Bone marrow (tissue), 2 donors: ENCODE results near the gene ZNF607.
A peak's percentile ranks its signal among the peaks of the same experiment; 100 is the strongest.
"Not testable (repeated sequence)": the region's sequence is repeated elsewhere in the genome, so short reads cannot be mapped to it uniquely, and the experiment has no call there.

Source experiments
- DNase-seq, 2 donors: peaks; one replicate each; lab custom pipeline; 2025; lab: John Stamatoyannopoulos, UW

The ZNF607 gene

GRCh38 chr19:37719111-37719926 is at the start of gene ZNF607:
Gene ZNF607 (minus strand): TSS chr19:37719761. CDS start chr19:37711618, 8,143 bp downstream.
- peak; percentile 49 to 84 for DNase-seq

DNA sequence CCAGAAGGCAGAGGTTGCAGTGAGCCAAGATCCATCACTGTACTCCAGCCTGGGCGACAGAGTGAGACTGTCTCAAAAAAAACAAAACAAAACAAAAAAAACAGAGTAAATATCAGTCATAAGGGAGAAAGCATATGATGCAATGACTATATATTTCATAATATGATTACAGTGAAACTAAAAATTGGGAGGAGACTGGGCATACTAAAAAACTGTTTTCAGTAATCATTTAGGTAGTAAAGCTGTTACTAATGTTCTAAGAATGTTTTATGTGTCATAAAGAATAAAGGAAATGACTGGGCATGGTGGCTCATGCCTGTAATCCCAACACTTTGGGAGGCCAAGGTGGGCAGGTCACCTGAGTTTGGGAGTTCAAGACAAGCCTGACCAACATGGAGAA is 43.9 kb upstream of the ZNF607 start:
- no peak for DNase-seq

- DNase-seq, result not testable (repeated sequence)
Observed at GRCh38 chr19:37757683-37758082, 38.1 kb upstream of the ZNF607 start.

DNA sequence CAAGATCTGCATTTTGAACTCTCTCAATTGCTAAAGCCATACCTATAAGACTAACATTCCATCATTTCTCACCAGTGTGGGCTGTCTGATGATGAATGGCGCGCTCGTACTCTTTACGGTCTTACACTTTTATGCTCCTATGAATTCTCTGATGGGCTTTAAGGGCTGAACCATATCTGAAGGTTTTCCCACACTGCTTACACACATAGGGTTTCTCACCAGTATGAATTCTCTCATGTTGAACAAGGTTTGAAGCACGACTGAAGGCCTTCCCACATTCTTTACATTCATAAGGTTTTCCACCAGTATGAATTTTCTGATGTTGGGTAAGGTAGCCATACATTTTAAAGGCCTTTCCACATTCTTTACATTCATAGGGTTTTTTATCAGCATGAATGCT is 18.8 kb upstream of the ZNF607 start:
- DNase-seq, result no peak

DNA sequence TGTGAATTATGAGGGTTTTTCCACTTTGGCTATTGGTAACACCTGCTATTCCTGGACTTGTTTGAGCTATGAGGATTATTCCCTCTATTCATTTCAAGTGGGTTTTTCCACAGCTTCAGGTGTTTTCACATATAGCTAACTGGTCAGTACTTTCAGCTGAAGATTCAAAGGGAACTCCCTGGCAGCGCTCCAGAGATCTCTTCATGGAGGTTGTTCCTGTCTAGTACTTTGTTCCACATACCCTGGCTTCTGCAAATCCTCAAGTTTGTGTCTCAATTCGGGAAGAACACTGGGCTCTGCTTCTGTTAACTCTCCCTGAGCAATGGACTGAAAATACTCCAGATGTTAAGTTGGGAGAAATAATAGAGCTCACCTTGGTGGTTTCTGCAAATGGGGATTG is 5.6 kb upstream of the ZNF607 start:
- no peak for DNase-seq

- no peak for DNase-seq
Observed at GRCh38 chr19:37719927-37720265, 335 bp upstream of the ZNF607 start.

DNA sequence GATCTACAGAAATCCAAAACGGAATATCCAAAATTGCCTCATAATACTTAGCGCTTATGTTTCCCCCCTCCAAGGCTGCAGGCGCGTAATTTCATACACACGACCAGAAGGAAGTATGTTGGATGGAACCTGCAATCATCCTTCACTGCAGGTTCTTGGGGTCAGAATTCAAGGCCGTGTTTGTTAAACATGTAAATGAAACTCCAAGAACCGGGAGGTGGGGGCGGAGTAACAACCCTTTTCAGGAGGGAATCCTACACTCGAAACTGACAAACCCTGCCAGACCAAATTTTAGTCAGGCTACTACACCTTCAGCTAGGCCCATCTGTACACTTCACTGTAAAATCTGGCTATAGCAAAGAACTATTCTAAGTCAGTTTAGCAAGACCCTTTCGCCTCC is 1.3 kb downstream of the ZNF607 start:
- DNase-seq, result no peak

DNA sequence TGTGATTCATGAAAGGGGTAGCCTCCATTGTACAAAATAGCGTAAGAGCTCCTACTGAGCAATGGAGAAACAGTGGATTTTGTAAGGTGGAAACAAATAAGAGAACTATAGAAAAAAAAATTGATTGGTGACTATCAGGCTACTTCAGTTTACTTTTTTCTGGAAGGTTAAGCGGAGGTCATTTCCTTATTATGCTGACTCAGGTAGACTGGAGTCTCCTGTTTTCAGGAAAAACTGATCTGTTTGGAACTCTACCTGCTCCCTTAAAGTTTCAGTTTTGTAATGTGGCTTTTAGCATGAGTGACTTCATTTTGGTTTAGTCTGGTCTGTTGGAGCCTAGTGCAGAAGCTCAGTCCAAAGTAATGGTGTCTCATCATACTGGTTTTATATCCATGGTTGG is 3.4 kb downstream of the ZNF607 start:
- DNase-seq, result no peak

GRCh38 chr19:37706052-37706605 is 13.4 kb downstream of the ZNF607 start:
- no peak for DNase-seq

DNA sequence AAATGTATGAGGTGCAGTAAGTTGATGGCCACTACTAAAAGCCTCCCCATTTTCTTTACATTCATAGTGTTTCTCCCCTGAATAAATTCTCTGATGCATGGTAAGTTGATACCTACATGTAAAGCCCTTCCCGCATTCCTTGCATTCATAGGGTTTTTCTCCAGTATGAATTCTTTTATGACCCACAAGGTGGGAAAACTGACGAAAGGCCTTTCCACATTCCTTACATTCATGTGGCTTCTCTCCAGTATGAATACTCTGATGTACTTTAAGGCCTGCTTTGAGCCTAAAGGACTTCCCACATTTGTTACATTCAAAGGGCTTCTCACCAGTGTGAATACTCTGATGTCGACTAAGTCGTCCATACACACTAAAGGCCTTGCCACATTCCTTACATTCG is 20.5 kb downstream of the ZNF607 start:
- DNase-seq, result no peak

DNA sequence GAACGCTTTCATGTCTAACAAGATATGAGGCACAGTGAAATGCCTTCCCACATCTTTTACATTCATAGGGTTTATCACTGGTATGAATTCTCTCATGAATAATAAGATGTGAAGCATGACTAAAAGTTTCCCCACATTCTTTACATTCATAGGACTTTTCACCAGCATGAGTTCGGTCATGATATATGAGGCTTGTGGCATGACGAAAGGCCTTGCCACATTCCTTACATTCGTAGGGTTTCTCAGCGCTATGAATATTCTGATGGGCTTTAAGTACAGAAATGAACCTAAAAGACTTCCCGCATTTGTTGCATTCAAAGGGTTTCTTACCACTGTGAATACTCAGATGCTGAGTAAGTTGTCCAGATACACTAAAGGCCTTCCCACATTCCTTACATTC is 21.3 kb downstream of the ZNF607 start:
- no peak for DNase-seq

DNA sequence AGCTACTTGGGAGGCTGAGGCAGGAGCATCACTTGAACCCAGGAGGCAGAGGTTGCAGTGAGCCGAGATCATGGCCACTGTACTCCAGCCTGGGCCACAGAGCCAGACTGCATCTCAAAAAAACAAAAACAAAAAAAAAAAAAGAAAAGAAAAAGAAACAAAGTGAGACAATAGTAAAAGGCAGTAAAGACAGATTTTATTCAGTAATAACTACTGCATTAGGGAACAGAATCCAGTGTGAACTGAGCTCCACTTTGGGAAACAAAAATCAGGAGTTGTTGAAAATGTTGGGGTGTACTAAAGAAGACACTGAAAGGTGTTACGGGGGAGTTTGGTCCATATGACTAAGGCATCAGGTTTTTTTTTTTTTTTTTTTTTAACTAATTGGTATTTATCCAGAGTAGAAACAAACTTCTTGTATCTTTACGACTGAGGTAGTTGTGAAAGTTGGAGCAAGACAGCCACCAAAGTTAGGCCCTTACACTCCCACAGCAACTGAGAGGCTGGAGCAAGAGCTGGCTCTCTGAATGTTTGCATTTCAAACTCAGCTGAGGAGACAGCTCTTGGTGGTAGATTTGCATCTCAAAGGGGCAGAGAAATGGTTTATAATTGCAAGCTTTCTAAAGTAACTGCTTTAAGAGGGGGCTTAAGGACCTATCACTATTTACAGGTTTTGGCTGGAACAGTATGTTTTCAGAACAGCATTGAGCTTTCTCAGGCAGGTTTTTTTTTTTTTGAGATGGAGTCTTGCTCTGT is 24.2 kb downstream of the ZNF607 start:
- no peak for DNase-seq

DNA sequence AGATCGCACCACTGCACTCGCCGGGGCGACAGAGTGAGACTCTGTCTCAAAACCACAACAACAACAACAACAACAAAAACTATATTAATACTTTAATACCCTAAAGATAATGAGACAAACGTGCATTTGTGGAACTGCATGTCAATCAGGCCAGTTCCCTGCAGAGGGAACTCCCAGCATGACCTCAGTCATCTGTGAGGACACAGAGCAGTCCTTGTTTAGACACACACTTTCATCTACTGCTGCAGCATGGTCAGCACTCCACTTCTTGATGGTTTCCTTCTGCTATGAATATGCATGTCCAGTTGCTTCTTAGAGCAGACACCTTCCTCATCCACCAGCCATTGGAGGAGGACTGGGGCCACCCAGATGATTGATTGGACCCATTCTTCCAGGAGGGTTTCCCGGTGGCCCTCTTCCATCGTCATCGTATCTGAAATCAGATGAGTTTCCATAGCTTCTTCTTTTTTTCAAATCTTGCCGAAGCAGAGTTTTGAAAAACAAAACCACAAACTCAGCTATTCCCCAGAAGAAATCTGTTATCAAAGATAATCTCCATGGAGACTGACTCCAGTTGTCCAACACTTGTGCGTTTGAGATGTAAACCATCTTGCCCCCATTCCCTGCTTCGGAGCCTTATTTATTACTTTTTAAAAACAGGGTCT is 26.5 kb downstream of the ZNF607 start:
- no peak for DNase-seq

DNA sequence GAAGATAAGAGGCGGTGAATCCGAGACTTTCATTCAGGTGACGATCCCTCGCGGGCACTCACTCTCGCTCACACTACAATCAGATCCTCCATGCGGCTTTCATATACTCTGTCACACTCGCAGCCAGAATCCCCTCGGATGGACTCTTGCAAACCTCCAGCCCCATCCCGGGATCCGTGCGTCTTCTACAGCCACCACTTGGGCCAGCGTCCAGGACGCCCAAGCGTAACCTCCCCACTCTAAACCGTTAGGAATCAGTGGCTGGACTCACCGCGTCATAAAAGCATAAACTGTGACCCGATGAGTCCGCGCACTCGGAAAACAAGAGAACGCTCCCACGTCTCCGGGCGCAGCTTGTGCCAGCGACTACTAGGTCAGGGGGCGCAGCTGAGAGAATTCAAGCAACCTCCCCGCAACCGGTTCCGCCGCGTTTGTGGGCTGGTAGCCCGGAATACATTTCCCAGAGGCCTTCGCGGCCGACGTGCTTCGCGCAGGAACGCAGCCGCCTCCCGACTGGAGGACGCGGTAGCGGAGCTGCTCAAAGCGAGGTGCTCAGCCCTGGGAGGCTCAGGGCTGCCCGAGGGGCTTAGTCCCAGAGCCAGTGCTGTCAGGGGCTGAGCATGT is 27.6 kb downstream of the ZNF607 start:
- peak; percentile 8 to 74 for DNase-seq

DNA sequence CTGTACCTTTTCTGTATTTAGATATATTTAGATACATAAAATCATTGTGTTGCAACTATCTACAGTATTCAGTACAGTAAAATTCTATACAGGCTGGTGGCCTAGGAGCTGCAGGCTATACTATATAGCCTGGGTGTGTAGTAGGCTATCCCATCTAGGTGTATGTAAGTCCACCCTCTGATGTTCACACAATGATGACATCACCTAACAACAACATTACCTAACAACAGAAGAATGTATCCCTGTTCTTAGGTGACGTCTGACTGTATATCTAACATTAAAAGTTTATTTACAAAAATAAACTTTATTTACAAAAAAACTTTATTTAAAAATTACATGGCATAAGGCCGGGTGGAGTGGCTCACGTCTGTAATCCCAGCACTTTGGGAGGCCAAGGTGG is 36.0 kb downstream of the ZNF607 start:
- DNase-seq, result no peak

DNA sequence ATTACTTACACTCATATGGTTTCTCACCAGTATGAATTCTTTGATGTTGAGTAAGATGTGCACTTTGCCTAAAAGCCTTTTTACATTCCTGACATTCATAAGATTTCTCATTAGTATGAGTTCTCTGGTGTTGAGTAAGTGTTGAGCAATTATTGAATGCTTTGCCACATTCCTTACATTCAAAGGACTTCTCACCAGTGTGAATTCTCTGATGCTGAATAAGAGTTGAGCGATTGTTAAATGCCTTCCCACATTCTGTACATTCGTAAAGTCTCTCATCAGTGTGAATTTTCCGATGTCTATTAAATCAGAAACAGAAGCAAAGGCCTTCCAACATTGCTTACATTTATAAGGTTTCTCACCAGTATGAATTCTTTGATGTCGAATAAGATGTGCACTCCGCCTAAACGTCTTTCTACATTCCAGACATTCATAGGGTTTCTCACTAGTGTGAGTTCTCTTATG is 50.1 kb downstream of the ZNF607 start:
- DNase-seq, result no peak

- not testable (repeated sequence) for DNase-seq
Observed at GRCh38 chr19:37657157-37657556, 62.4 kb downstream of the ZNF607 start.

GRCh38 chr19:37655689-37656371 is 63.7 kb downstream of the ZNF607 start:
- peak; percentile 66 to 74 for DNase-seq

DNA sequence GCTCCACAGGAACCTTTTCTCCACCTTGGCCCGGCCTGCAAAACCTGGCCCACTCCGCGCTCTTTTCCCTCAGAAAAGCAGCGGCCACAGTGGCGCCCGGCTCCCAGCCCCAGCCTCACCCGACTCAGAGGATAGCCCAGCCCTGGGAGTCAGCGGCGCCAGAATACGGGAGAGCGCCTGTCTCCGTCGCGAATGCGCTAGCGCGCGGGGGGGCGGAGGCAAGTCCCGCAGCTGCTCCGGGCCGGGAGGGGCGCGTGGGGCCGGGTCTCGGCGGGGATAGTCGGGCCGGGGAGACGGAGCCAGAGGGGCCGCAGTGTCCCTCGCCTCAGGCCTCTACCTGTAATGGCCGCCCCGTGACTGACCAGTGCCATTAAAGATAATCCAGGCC is 64.3 kb downstream of the ZNF607 start, which contains the start of gene ZFP30:
Gene ZFP30, minus strand, starts transcription at position 165 of the 388 bp plus-strand sequence. CDS start 7,643 bp downstream, outside the sequence.
- peak; percentile 66 to 74 for DNase-seq

DNA sequence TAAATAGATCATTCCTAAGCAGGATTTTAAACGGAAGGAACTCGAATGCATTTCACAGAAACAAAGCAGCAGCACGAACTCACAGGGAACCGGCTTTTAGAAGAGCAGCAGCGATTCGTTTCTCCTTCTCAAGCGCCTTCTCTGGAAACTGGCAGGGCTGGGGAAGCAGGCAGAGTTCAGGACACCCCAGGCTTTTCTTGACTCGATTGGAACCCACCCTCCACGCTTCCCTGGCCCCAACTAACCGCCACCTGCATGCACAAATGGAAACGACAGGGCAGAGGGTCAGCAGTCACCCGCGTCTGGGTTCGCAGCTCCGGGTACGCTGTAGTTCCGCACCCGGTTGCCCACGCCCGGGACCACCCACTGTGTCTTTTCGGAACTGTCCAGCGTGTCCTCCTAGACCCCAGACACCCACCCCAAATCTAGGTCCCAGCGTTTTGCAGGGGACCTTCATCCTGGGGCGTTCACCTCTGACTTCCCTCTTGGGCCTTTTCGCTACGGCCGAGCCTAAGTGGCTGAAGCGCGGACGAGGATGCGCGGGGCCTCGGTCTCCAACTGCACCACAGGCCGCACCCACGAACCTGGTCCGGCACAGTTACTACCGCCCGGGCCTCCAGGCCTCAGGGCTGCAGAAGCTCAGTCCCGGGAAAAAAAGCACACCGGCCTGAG is 64.8 kb downstream of the ZNF607 start:
- peak; percentile 7 to 34 for DNase-seq

DNA sequence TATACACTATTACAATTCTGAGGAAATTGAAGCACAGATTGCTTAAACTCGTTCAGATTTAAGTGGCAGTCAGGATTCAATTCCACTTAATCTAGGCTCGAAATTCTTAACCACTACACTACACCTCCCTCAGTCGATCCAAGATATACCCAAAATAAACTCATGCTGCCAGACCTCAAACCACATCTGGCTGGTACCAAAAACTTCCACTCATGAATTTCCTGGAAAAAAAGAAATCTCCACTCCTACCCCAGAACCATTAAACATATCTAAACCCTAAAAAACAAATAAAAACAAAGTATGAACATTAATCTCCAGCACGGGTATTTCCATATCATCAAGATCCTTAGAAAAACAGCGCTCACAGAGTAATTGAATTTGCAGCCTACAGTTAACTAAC is 65.4 kb downstream of the ZNF607 start:
- DNase-seq, result no peak
